ENCODE results near the gene COLEC12. TPM values are rescaled to one million over a fixed set of nuclear protein-coding genes. Genes with fewer than 3 reads are reported as not detected.

Gene COLEC12
- total RNA-seq, 6 donors from 2014 or later, result 29.3 to 72.2 (median 47.0) TPM

GRCh38 chr18:382423-382984 is 118.0 kb downstream of the COLEC12 start:
- ATAC-seq (ENCODE audit: low FRiP score in 2 of 2) (no peak), DNase-seq (no peak)
- H3K27ac ChIP-seq, result no peak overlapping the region
- TF ChIP-seq POLR2A (IDR thresholded peaks at IDR 0.05), result no peak
- no peak for TF ChIP-seq CTCF (IDR thresholded peaks at IDR 0.05)
- no peak for TF ChIP-seq EP300 (IDR thresholded peaks at IDR 0.05)
- TF ChIP-seq POLR2AphosphoS5 (IDR thresholded peaks at IDR 0.05), result no peak
- no peaks in the 10 kb centered on the region for H3K9me3 ChIP-seq
- H3K36me3 ChIP-seq, result no peaks in the 10 kb centered on the region
- 76 to 83% methylated on average over 3 of the region's 3 CpGs for WGBS, 2 donors
- no peaks in the 10 kb centered on the region for H3K27me3 ChIP-seq
- peaks cover 0 to 23% (median 12%) of the 10 kb centered on the region in 4 donors for H3K4me1 ChIP-seq
- H3K4me3 ChIP-seq, result no peak overlapping the region

- ATAC-seq (ENCODE audit: low FRiP score in 2 of 2), result peak; percentile 71 to 78
- H3K27ac ChIP-seq, result peak overlapping the region; percentile 6 to 44 (median 29)
Measured at GRCh38 chr18:379681-380330, 120.7 kb downstream of the COLEC12 start.

GRCh38 chr18:378079-378478 is 122.4 kb downstream of the COLEC12 start:
- DNase-seq (peak in 1 of 2 donors; percentile 29), ATAC-seq (ENCODE audit: low FRiP score in 2 of 2) (no peak)
- no peaks in the 10 kb centered on the region for H3K9me3 ChIP-seq
- no peak for TF ChIP-seq EP300 (IDR thresholded peaks at IDR 0.05)
- no peak for TF ChIP-seq POLR2AphosphoS5 (IDR thresholded peaks at IDR 0.05)
- no peak for TF ChIP-seq CTCF (IDR thresholded peaks at IDR 0.05)
- TF ChIP-seq POLR2A (IDR thresholded peaks at IDR 0.05), result no peak
- H3K27ac ChIP-seq, result no peak overlapping the region
- no peaks in the 10 kb centered on the region for H3K36me3 ChIP-seq
- no peak overlapping the region for H3K4me3 ChIP-seq
- 81 to 87% methylated on average over 8 of the region's 8 CpGs for WGBS, 2 donors
- H3K4me1 ChIP-seq, result peaks cover 17 to 44% (median 19%) of the 10 kb centered on the region in 4 donors
- no peaks in the 10 kb centered on the region for H3K27me3 ChIP-seq

More at GRCh38 chr18:379681-380330, 120.7 kb downstream of the COLEC12 start:
- H3K4me1 ChIP-seq, result peaks cover 14 to 44% (median 17%) of the 10 kb centered on the region in 4 donors
- H3K9me3 ChIP-seq, result no peaks in the 10 kb centered on the region
- no peak overlapping the region for H3K4me3 ChIP-seq
- peak in 1 of 2 donors; percentile 73 for DNase-seq
- H3K36me3 ChIP-seq, result no peaks in the 10 kb centered on the region
- H3K27me3 ChIP-seq, result no peaks in the 10 kb centered on the region
- TF ChIP-seq CTCF (IDR thresholded peaks at IDR 0.05) (no peak), POLR2AphosphoS5 (IDR thresholded peaks at IDR 0.05) (peak; percentile 72 to 73), EP300 (IDR thresholded peaks at IDR 0.05) (peak in 2 of 4 donors; percentile 12 to 23)
- 54 to 59% methylated on average over 10 of the region's 10 CpGs for WGBS, 2 donors

- peaks cover 17 to 48% (median 19%) of the 10 kb centered on the region in 4 donors for H3K4me1 ChIP-seq
- H3K36me3 ChIP-seq, result no peaks in the 10 kb centered on the region
- no peak for ATAC-seq (ENCODE audit: low FRiP score in 2 of 2)
- H3K9me3 ChIP-seq, result no peaks in the 10 kb centered on the region
- no peaks in the 10 kb centered on the region for H3K27me3 ChIP-seq
- WGBS, 2 donors, result 33 to 95% methylated on average over 3 to 10 of the region's 10 CpGs
- TF ChIP-seq EP300 (IDR thresholded peaks at IDR 0.05) (no peak), CTCF (IDR thresholded peaks at IDR 0.05) (no peak), POLR2A (IDR thresholded peaks at IDR 0.05) (no peak), POLR2AphosphoS5 (IDR thresholded peaks at IDR 0.05) (no peak)
- no peak for DNase-seq
- H3K27ac ChIP-seq, result no peak overlapping the region
- no peak overlapping the region for H3K4me3 ChIP-seq
Measured at GRCh38 chr18:377088-377487, 123.4 kb downstream of the COLEC12 start.
